ENCODE data around the gene C10orf62. TPM values are rescaled to one million over a fixed set of nuclear protein-coding genes. Genes with fewer than 3 reads are reported as not detected.
"Not testable (repeated sequence)": the region's sequence is repeated elsewhere in the genome, so short reads cannot be mapped to it uniquely, and the experiment has no call there.

The C10orf62 gene
- total and polyA plus RNA-seq, 8 donors = not detected

GRCh38 chr10:97632949-97633884 lies 43.7 kb downstream of the C10orf62 start, which contains the start of gene MORN4:
MORN4 (minus strand) TSS chr10:97633500; CDS start chr10:97619653, 13,847 bp downstream.
- H3K27ac ChIP-seq = peak within 1 kb of the TSS; percentile 45 to 76 (median 67)
- no peaks in the 10 kb centered on the region for H3K9me3 ChIP-seq
- intact Hi-C loops (cut with DNase I; ENCODE audit: low total_unique reads) = no loop called here
- WGBS, 5 donors = 2 to 6% (median 3%) methylated on average over 34 to 62 of the region's 62 CpGs
- H3K27me3 ChIP-seq = no peaks in the 10 kb centered on the region
- H3K36me3 ChIP-seq = no peaks in the 10 kb centered on the region
- TF ChIP-seq POLR2AphosphoS5 (IDR thresholded peaks at IDR 0.05) = peak; percentile 7 to 69 (median 26)
- TF ChIP-seq POLR2A (IDR thresholded peaks at IDR 0.05) = no peak
- no peak for TF ChIP-seq EP300 (IDR thresholded peaks at IDR 0.05)
- peaks cover 6 to 16% (median 14%) of the 10 kb centered on the region in 4 donors for H3K4me1 ChIP-seq
- H3K4me3 ChIP-seq = peak within 1 kb of the TSS; percentile 53 to 90 (median 76)
- peak; percentile 93 to 97 for DNase-seq

DNA sequence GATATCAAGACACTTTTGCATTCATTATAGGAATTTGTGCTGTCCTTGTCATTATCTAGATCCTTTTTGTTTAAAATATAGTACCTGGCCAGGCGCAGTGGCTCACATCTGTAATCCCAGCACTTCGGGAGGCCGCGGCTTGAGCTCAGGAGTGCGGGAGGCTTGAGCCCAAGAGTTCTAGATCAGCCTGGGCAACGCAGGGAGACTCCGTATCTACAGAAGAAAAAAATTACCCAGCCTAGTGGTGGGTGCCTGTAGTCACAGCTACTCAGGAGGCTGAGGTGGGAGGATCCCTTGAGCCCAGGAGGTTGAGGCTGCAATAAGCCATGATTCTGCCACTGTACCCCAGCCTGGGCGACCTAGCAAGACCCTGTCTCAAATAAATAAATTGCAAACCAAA lies 44.4 kb downstream of the C10orf62 start:
- Histone ChIP-seq H3K27ac (peak overlapping the region; percentile 45 to 76 (median 67)), H3K4me1 (peaks cover 6 to 16% (median 14%) of the 10 kb centered on the region in 4 donors), H3K36me3 (no peaks in the 10 kb centered on the region), H3K4me3 (peak overlapping the region; percentile 53 to 90 (median 76)), H3K9me3 (no peaks in the 10 kb centered on the region), H3K27me3 (no peaks in the 10 kb centered on the region)
- TF ChIP-seq CTCF (IDR thresholded peaks at IDR 0.05) (peak in 1 of 7 experiments; percentile 12), POLR2AphosphoS5 (IDR thresholded peaks at IDR 0.05) (no peak)
- DNase-seq = peak in 1 of 2 donors; percentile 36
- intact Hi-C loops (cut with DNase I; ENCODE audit: low total_unique reads) = no loop called here
- 43 to 83% (median 56%) methylated on average over 8 of the region's 8 CpGs for WGBS, 5 donors

DNA sequence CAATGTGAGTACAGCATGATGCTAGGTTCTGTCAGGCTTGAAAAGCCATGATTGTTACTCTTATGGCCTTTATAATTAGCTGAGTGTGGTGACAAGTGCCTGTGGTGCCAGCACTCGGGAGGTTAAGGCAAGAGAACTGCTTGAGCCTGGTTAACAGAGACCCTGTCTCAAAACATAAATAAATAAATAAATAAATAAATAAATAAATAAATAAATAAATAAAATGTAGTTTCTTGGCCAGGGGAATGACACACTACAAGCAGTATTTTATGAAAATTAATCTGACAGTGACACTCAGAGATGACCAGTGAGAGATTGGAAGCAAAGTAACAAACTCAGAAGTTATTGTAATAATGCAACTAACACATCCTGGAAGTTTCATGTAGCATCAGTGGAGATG lies 46.1 kb downstream of the C10orf62 start:
- Histone ChIP-seq H3K9me3 (no peaks in the 10 kb centered on the region), H3K27ac (no peak overlapping the region), H3K36me3 (no peaks in the 10 kb centered on the region), H3K27me3 (no peaks in the 10 kb centered on the region), H3K4me3 (no peak overlapping the region), H3K4me1 (peaks cover 6 to 21% (median 14%) of the 10 kb centered on the region in 4 donors)
- DNase-seq = no peak
- WGBS, 5 donors = 82 to 95% (median 94%) methylated on average over 1 of the region's 1 CpG
- intact Hi-C loops (cut with DNase I; ENCODE audit: low total_unique reads) = no loop called here
- TF ChIP-seq EP300 (IDR thresholded peaks at IDR 0.05) (no peak), POLR2AphosphoS5 (IDR thresholded peaks at IDR 0.05) (no peak), CTCF (IDR thresholded peaks at IDR 0.05) (no peak), POLR2A (IDR thresholded peaks at IDR 0.05) (no peak)

GRCh38 chr10:97639090-97639489 lies 49.6 kb downstream of the C10orf62 start:
- DNase-seq; H3K27me3 ChIP-seq; H3K4me3 ChIP-seq; H3K36me3 ChIP-seq; H3K27ac ChIP-seq; H3K9me3 ChIP-seq; intact Hi-C loops (cut with DNase I; ENCODE audit: low total_unique reads): not testable (repeated sequence)
- 83 to 95% (median 87%) methylated on average over 3 of the region's 3 CpGs for WGBS, 5 donors
- H3K4me1 ChIP-seq = peaks cover 15 to 34% (median 23%) of the 10 kb centered on the region in 4 donors

DNA sequence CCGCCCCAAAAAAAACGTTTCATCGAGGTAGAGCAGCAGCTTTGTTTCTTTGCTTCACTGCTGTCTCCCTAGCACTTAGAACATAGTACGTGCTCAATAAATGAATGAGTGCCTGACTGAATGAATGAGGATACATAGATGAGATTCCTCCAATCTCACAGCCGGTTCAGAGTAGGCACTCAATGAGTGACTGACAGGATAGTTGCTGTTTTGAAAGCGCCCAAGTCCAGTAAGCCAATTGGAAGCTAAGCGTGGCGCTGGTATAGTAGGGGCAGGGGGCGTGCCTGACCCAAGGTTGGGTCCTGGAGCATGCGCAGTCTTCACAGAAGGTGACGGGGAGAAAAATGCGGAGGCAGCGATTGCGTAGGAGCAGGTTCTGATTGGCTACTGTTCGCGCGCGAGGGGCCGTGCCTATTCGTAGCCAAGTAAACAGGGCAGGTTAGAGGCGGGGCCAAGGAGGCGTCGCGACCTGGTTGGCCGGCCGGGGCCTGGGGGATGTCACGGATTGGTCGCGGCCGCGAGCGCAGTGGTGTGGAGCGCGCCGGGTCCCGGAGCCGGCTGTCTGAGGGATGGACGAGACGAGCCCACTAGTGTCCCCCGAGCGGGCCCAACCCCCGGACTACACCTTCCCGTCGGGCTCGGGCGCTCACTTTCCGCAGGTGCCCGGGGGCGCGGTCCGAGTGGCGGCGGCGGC lies 50.8 kb downstream of the C10orf62 start, which contains the start of gene PI4K2A:
TSS of gene PI4K2A (plus strand) at position 498 of the 694 bp plus-strand sequence. CDS start at position 570, 72 bp downstream.
- TF ChIP-seq EP300 (IDR thresholded peaks at IDR 0.05) (no peak), POLR2A (IDR thresholded peaks at IDR 0.05) (no peak), POLR2AphosphoS5 (IDR thresholded peaks at IDR 0.05) (peak; percentile 62 to 82 (median 81)), CTCF (IDR thresholded peaks at IDR 0.05) (peak in 1 of 7 experiments; percentile 12)
- Histone ChIP-seq H3K4me3 (peak within 1 kb of the TSS; percentile 73 to 94 (median 89)), H3K27me3 (no peaks in the 10 kb centered on the region), H3K27ac (peak within 1 kb of the TSS; percentile 82 to 95 (median 89)), H3K36me3 (peaks cover 0 to 18% (median 13%) of the 10 kb centered on the region in 4 donors), H3K4me1 (peaks cover 15 to 34% (median 23%) of the 10 kb centered on the region in 4 donors), H3K9me3 (no peaks in the 10 kb centered on the region)
- WGBS, 5 donors = 2 to 5% (median 3%) methylated on average over 21 to 54 of the region's 54 CpGs
- DNase-seq = peak; percentile 99 to 100
- intact Hi-C loops (cut with DNase I; ENCODE audit: low total_unique reads) = no loop called here

Data from stomach (tissue), 9 donors.